ENCODE measurements around the gene CCDC167.

CCDC167 gene

DNA sequence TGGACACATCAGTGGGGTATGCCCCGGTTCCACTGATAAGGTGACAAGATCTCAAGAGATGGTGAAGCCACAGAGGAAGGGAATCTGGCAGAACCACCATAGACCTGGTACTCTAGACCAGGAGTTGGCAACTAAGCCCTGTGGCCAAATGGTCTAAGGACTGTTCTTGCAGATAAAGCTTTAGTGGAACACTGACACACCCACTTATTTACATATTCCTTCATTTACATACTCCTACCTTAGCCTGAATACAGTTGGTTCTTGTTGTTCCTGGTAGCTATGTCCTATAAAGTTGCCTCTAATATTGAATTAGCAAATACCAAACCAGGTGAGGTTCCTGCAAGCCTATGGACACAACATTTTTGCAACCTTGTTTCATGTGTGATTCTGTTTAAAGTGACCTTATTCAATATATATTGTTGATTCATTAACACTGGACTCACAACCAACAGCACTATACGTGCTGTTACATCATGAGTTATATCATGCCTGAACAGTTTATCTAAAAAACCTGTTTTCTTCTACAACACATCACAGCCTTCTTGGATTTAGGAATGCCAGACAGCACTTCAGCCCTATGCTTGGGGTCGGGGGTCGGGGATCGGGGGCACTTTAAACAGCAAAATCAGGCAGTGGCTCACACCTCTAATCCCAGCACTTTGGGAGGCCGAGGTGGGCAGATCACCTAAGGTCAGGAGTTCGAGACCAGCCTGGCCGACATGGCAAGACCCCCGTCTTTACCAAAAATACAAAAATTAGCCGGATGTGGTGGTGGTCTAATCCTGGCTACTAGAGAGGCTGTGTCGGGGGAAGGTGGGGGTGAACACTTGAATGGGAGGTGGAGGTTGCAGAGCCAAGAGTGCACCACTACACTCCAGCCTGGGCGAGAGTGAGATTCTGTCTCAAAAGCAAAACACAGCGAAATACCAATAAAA is 2.5 kb downstream of the CCDC167 start:
- Histone ChIP-seq H3K36me3 (ENCODE audit: control insufficient read depth, insufficient read depth, low read length) (no peaks in the 10 kb centered on the region), H3K27ac (no peak overlapping the region), H2AFZ (no peak overlapping the region), H3K4me2 (ENCODE audit: low read length) (no peak overlapping the region), H3K27me3 (ENCODE audit: control insufficient read depth, insufficient read depth, low read length) (no peaks in the 10 kb centered on the region), H3K4me3 (ENCODE audit: low read depth, low read length) (no peak overlapping the region), H3K9ac (no peak overlapping the region), H3K9me3 (ENCODE audit: control insufficient read depth, low read length) (no peaks in the 10 kb centered on the region), H3K79me2 (peaks cover 10% of the 10 kb centered on the region), H3K4me1 (no peaks in the 10 kb centered on the region)
- TF ChIP-seq CTCF (IDR thresholded peaks at IDR 0.05): no peak

DNA sequence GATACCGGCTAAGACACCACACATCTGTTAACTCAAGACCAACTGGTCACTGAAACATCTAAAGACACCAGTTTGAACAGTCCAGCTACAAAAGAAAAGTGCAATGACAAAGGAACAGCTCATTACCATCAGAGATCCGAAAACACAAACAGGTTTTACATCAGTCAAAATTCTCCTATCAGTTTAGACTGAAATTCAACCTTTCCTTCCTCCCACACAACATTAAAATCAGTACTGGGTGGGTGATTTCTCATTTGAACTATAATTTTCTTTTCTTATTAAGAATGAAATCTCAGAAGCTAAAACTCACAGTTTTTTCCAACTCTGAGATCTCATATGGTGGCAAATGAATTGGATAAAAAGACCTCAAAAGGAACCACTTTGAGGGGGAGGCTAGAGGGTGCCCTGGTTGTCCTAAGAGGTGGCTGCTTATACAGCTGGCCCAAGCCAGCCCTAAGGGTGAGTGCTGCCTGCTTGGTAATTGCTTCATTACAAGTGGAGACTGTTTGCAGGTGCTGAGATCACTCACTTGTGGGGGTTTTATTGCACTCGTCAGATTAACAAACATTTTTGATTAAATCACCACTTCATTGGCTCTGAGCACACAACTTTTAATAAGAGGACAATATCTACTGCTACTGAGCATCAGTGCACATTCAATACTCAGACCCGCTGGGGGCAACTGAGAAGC is 4.3 kb downstream of the CCDC167 start:
- H3K36me3 ChIP-seq (ENCODE audit: control insufficient read depth, insufficient read depth, low read length): no peaks in the 10 kb centered on the region
- peaks cover 8% of the 10 kb centered on the region for H3K4me1 ChIP-seq
- no peak overlapping the region for H2AFZ ChIP-seq
- no peaks in the 10 kb centered on the region for H3K27me3 ChIP-seq (ENCODE audit: control insufficient read depth, insufficient read depth, low read length)
- H3K27ac ChIP-seq: no peak overlapping the region
- H3K9me3 ChIP-seq (ENCODE audit: control insufficient read depth, low read length): no peaks in the 10 kb centered on the region
- no peak overlapping the region for H3K4me3 ChIP-seq (ENCODE audit: low read depth, low read length)
- no peak overlapping the region for H3K9ac ChIP-seq
- no peak for TF ChIP-seq CTCF (IDR thresholded peaks at IDR 0.05)
- no peak overlapping the region for H3K4me2 ChIP-seq (ENCODE audit: low read length)
- H3K79me2 ChIP-seq: peaks cover 10% of the 10 kb centered on the region

- H3K9ac ChIP-seq: no peak overlapping the region
- no peak overlapping the region for H3K27ac ChIP-seq
- peaks cover 6% of the 10 kb centered on the region for H3K79me2 ChIP-seq
- H2AFZ ChIP-seq: no peak overlapping the region
- no peak overlapping the region for H3K4me3 ChIP-seq (ENCODE audit: low read depth, low read length)
- H3K4me2 ChIP-seq (ENCODE audit: low read length): no peak overlapping the region
- TF ChIP-seq CTCF (IDR thresholded peaks at IDR 0.05): no peak
- H3K4me1 ChIP-seq: peaks cover 8% of the 10 kb centered on the region
- no peaks in the 10 kb centered on the region for H3K36me3 ChIP-seq (ENCODE audit: control insufficient read depth, insufficient read depth, low read length)
- H3K27me3 ChIP-seq (ENCODE audit: control insufficient read depth, insufficient read depth, low read length): no peaks in the 10 kb centered on the region
- H3K9me3 ChIP-seq (ENCODE audit: control insufficient read depth, low read length): no peaks in the 10 kb centered on the region
Measured at GRCh38 chr6:37493661-37493995, 6.1 kb downstream of the CCDC167 start.

DNA sequence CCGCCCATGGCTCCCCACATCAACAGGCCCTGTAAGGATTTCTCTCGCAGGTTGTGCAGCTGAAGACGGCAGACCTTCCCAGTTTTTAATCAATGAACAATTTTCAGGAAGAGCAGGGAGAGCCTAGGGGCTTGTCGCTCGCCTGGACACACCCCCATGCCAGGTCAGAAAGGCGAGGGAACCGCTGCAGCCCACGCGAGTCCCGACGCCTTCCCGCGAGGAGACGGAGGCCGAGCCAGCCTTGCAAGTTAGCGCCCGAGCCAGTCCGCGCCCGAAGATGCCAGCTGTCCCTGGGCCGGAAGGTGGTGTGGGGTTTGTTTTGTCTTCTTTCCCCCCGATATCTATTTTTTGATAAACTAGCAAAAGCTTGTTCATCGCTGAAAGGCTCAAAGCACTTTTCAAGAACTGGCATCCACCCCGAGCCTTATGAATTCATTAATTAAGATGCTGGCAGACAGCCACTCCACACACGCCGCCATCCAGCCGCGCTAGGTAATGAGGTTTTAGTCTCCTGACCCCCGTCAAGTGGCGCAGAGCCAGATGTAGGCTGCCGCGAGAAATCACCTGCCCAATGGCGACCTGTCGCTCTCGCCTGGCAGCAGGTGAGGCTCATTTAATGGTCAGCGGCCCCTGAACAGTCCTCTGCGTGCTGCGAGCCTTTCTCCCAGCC is 6.6 kb downstream of the CCDC167 start:
- no peaks in the 10 kb centered on the region for H3K27me3 ChIP-seq (ENCODE audit: control insufficient read depth, insufficient read depth, low read length)
- H3K79me2 ChIP-seq: peaks cover 4% of the 10 kb centered on the region
- H3K4me2 ChIP-seq (ENCODE audit: low read length): no peak overlapping the region
- no peak overlapping the region for H3K9ac ChIP-seq
- no peak overlapping the region for H2AFZ ChIP-seq
- H3K4me3 ChIP-seq (ENCODE audit: low read depth, low read length): no peak overlapping the region
- no peaks in the 10 kb centered on the region for H3K36me3 ChIP-seq (ENCODE audit: control insufficient read depth, insufficient read depth, low read length)
- H3K9me3 ChIP-seq (ENCODE audit: control insufficient read depth, low read length): no peaks in the 10 kb centered on the region
- H3K27ac ChIP-seq: no peak overlapping the region
- H3K4me1 ChIP-seq: peaks cover 8% of the 10 kb centered on the region
- no peak for TF ChIP-seq CTCF (IDR thresholded peaks at IDR 0.05)
